OCI-M2 (cell line): ENCODE results near the gene HARS1.
"Not testable (repeated sequence)": the region's sequence is repeated elsewhere in the genome, so short reads cannot be mapped to it uniquely, and the experiment has no call there.

Source experiments
- DNase-seq: peaks from one replicate; lab custom pipeline; 2025; ENCODE audit not compliant: unreplicated experiment; lab: John Stamatoyannopoulos, UW

Gene HARS1, protein sequence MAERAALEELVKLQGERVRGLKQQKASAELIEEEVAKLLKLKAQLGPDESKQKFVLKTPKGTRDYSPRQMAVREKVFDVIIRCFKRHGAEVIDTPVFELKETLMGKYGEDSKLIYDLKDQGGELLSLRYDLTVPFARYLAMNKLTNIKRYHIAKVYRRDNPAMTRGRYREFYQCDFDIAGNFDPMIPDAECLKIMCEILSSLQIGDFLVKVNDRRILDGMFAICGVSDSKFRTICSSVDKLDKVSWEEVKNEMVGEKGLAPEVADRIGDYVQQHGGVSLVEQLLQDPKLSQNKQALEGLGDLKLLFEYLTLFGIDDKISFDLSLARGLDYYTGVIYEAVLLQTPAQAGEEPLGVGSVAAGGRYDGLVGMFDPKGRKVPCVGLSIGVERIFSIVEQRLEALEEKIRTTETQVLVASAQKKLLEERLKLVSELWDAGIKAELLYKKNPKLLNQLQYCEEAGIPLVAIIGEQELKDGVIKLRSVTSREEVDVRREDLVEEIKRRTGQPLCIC

DNA sequence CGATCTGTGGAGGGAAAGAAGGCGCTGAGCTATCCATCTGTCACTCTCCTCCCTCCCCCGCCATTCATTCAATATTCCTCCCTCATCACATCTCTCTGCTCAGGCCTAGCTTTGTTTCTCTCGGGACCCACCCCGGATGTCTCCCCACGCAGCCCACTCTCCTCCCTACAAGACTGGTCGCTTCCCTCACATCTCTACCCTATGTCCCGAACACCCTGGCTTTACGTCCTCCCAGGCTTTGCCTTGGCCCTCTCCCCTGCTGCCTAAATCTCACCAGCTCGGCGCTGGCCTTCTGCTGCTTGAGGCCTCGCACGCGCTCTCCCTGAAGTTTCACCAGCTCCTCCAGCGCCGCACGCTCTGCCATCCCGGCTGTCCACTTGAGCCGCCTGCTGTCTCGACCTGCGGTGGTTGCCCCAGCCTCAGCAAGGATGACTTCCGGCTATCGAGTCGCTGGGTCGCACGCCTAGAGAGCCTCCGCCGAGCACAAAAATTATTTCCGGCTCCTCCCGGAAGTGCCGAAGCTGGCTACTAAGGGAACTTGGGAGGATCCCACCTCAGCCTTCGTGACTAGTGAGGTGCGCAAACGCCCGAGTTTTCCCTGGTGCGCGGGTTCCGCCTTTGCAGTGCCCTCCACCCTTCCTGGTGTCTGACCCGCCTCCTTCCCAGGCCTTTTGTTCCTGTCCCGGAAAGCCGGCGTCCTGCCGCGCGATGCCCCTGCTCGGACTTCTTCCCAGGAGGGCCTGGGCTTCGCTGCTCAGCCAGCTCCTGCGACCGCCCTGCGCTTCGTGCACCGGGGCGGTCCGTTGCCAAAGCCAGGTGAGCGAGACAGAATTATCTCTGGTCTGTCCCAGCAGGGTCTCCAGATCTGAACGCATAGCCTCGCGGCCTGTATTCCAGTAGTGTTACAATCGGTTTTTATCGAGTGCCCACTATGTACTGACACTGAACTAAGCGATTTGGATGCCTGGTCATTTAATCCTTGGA lies at the start of gene HARS1, which contains the start of gene HARS2:
Gene HARS1 (minus strand): TSS at position 430 of the 984 bp plus-strand sequence. CDS start 66 bp downstream, at position 364.
Gene HARS2 (plus strand): TSS at position 515 of the 984 bp plus-strand sequence. CDS start 194 bp downstream, at position 709.
- DNase-seq: peak; percentile 47

DNA sequence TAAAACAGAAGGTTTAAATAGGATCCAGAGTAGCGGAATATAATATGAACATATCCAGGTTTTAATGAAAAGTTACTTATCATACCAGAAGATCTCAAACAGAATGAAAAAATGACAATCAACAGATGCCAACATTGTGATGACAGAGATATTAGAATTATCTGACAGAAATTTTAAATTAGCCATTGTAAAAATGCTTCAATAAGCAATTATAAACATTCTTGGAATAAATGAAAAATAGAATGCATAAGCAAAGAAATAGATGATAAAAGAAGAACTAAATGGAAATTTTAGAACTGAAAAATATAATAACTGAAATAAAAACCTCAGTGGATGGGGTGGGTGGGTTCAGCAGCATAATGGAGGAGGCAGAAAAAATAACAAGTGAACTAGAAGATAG lies 46.3 kb upstream of the HARS1 start:
- DNase-seq: no peak

DNA sequence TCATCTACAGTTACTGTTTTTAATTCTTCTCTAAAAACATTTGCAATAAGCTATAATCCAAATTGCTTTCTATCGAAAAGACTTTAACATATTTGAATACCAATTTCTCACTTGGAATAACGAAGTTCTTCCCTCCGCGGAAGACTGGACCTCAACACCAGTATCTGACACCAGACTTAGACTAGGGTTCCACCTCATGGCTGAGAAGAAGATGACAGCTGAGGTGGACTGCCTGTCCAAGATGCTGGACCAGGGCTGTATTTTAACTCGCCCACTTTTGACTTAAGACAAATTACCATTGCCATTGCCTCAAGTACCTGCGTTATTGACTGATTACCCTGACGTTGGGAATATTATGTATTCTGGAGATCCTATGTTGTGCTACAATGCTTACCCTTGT lies 43.2 kb upstream of the HARS1 start:
- no peak for DNase-seq

DNA sequence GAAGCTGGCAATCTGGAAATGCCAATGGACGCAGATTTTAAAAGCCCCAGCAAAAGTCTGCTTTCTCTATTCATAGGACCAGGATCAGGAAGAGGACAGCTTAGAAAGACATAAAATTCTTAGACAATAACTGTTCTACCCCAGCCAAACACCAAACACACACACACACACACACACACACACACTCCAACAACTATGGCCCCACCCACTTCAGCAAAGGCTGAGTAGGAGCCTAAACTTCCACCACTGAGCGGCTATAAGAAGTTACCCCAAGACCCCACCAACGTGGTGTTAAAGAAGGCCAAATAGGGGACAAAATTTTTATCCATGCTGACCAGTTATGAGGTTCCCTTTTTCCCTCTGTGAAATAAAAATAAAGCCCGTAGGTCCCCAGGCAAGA lies 41.9 kb upstream of the HARS1 start:
- DNase-seq: no peak

DNA sequence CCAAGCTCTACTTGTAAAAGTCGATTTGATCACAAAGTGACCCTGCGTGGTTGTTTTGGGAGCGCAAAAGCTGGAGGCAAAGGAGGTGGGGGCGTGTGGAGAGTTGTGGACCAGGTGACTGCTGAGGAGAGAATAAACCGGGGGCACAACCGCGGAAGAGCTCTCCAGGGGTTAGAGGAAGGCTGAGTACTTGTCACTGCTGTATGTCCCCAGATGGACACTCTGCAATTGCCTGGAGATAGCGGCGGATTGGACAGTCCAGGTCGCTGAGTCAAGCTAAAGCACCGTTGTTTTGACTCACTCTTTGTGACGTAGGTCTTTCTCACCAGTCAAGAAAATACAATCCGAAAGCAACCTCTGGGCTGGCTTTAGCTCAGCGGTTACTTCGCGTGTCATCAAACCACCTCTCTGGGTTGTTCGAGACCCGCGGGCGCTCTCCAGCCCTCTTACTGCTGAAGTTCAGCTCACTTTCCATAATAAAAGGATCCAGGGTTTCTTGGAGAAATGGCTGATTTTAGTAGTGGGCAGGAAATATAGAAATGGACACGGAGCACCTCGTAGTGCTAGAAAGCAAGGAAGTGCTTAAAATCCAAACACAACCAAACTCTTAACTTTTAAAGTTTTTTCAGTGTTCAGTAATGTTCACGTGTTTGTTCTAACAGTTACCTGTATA lies 34.8 kb upstream of the HARS1 start:
- peak; percentile 92 for DNase-seq

DNA sequence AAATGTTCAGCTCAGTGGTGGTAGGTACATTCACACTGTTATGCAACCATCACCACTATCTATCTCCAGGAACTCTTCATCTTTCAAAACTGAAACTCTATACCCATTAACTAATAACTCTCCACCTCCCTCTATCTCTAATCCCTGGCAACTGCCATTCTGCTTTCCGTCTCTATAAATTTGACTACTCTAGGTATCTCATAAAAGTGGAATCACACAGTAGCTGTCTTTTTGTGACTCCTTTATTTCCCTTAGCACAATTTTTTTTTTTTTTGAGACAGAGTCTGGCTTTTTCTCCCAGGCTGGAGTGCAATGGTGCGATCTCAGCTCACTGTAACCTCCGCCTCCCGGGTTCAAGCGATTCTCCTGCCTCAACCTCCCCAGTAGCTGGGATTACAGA lies 30.2 kb upstream of the HARS1 start:
- not testable (repeated sequence) for DNase-seq

DNA sequence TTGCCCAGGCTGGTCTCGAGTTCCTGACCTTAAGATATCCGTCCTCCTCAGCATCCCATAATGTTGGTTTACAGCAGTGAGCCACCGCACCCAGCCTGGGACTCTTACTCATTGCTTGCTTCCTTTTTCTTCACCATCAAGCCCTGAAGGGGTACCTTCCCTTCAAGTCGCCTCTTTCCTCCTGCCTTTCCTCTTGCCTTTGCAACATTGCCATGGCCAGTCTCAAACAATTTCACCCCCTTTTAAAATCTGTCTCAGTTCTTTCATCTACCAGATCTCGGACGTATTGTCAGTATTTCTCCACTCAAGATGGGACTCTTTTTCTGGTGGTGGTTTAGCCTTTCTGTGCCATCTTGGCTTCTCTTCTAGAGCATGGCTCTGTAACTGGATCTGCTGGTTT lies 29.6 kb upstream of the HARS1 start:
- not testable (repeated sequence) for DNase-seq

DNA sequence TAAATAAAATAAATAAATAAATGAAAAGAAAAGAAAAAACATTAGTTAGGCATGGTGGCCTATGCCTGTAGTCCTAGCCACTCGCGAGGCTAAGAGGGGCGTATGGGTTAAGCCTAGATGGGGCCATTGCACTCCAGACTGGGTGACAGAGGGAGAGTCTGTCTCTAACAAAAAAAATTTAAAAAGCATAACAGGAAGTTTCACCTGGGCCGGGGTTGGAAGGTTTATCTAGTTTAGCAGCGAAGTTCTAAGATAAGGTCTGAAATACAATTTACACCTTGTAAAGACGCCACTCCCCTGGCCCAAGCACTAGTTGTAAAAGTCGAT lies 27.1 kb upstream of the HARS1 start:
- DNase-seq: no peak

DNA sequence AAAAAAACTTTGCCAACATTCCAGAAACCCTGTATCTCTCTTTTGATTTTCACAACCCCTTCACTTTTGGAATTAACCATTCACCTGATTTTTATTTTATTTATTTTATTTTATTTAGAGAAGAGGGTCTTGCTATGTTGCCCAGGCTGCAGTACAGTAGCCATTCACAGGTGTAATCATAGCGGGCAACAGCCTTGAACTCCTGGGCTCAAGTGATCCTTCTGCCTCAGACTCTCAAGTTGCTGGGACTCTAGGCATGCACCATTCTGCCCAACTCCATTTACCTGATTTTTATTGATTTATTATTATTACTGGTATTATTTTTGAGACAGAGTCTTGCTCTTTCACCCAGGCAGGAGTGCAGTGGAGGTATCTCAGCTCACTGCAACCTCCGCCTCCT lies 25.1 kb upstream of the HARS1 start:
- not testable (repeated sequence) for DNase-seq

DNA sequence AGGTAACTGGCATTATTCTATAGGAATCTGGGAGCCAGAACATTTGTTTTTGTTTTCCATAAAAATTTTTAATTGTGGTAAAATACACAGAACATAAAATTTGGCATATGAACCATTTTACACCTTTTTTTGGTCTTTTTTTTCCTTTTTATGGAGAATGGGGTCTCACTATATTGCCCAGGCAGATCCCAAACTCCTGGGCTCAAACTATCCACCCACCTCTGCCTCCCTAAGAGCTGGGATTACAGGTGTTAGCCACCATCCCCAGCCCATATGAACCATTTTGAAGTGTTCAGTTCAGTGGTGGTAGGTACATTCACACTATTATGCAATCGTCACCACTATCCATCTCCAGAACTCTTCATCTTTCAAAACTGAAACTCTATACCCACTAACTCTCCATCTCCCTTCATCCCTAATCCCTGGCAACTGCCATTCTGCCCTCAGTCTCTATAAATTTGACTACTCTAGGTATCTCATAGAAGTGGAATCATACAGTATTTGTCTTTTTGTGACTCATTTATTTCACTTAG lies 22.5 kb upstream of the HARS1 start:
- DNase-seq: no peak

DNA sequence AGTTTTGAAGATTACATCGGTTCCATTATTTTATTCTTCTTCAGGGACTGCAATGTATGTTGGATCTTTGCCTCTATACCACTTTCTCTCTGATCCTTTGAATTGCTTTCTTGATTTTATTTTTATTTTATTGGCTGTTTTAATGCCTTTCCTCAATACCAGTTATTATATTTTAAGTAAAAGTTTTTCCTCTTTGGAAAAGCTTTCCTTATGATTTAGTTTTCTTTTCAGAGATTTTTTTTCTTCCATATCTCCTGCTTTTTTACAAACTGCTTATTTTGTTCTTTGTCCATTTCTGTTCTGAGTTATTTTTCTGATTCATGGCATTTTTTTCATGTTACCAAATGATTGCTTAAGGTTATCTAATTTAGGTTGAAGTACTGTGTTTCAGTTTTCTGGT lies 20.6 kb upstream of the HARS1 start:
- no peak for DNase-seq

DNA sequence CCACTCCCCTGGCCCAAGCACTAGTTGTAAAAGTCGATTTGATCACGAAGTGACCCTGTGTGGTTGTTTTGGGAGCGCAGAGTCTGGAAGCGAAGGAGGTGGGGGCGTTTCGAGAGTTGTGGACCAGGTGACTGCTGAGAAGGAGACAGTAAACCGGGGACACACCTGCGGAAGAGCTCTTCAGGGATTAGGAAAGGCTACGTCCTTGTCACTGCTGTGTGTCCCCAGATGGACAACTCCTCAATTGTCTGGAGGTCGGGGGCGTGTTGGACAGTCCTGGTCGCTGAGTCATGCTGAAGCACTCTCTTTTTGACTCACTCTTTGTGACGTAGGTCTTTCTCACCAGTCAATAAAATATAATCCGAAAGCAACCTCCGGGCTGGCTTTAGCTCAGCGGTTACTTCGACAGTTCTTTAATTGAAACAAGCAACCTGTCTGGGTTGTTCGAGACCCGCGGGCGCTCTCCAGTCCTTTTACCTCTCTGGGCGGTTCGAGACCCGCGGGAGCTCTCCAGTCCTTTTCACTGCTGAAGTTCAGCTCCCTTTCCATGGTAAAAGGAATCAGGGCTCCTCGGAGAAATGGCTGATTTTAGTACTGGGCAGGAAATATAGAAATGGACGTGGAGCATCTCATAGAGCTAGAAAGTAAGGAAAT lies 19.9 kb upstream of the HARS1 start:
- DNase-seq: peak; percentile 74

DNA sequence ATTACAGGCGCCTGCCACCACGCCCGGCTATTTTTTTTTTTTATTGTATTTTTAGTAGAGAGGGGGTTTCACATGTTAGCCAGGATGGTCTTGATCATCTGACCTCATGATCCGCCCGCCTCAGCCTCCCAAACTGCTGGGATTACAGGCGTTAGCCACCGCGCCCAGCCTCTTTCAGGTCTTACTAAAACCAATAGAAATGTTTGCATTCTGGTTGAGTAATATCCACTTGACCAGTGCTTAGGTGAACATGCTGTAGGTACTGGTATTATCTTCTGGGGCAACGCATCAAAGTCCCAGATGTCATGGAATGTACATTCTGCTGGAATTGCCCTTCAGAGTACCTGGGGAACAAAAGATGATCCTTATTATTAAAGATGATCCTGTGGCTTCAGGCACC lies 17.6 kb upstream of the HARS1 start:
- not testable (repeated sequence) for DNase-seq

DNA sequence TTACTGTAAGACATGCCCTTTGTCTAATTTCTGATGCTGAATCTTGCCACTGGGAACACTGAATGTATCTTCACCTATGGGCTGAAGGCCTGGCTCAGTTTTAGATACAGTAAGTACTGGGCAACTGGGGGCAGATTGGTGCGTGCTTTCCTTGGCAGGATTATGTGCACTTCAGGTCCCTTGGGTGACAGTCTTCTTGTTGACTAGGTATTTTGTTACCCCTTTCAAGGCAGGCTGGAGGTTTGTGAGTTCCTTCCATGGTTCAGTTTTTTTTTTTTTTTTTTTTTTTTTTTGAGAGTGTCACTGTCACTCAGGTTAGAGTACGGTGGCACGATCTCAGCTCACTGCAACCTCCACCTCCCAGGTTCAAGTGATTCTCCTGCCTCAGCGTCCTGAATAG lies 16.6 kb upstream of the HARS1 start:
- no peak for DNase-seq

DNA sequence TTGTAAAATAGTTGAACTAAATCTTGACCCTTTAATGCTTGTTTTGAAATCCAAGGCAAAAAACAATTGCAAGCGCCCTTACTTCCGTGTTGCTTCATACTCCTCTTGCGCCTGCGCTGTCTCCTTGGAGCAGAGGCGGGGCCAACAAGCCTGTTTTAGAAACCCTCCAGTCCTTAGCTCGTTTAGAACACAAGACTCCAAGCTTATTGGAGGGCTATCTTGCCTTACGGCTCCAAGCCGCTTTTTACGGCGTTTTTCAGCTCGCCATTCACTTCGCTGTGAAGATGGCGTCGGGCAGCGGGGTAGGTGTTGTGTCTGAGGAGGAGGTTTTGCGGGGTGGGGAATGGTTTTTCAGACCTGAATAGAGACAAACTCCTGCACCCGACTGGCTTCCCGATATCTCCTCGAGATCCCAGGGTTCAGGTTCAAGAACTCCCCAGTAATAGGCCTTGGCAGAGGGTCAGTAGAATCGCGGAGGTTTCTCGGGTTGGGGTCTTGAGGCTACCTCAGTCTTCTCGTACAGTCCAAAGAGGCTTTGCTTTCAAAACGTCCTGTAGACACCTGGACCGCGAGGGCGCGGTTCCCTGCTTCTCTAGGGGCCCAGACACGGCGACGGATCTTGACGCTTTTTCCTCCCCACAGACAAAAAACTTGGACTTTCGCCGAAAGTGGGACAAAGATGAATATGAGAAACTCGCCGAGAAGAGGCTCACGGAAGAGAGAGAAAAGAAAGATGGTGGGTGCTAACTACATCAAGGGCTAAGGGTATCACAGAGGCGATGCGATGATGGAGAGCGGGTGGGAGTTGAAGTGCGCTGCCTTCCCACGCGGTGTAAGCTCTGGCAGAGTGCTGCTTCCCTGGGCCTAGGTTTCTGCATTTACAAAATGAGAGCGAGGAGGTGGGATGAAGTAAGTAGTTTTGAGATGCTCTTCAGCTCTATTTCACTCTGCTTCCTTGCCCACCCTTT lies 9.3 kb upstream of the HARS1 start, which contains the start of gene ZMAT2:
Gene ZMAT2 (plus strand): TSS at position 271 of the 968 bp plus-strand sequence. CDS start 14 bp downstream, at position 285.
- peak; percentile 51 for DNase-seq

DNA sequence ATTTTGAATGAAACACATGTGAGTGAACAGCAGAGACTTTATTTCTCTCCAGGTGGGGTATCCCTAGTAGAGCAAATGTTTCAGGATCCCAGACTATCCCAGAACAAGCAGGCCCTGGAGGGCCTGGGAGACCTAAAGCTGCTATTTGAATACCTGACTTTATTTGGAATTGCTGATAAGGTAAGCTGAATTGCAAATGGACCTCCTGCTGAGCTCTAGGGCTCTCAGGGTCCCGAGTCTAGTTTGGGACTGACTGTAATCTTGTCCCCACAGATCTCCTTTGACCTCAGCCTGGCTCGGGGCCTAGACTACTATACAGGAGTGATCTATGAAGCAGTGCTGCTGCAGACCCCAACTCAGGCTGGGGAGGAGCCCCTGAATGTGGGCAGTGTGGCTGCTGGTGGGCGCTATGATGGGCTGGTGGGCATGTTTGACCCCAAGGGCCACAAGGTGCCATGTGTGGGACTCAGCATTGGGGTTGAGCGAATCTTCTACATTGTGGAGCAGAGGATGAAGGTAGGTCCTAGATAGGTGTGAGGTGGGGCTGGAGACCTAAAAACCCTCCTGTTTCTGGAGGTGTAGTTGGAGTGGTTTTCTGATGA lies 5.8 kb upstream of the HARS1 start:
- no peak for DNase-seq

DNA sequence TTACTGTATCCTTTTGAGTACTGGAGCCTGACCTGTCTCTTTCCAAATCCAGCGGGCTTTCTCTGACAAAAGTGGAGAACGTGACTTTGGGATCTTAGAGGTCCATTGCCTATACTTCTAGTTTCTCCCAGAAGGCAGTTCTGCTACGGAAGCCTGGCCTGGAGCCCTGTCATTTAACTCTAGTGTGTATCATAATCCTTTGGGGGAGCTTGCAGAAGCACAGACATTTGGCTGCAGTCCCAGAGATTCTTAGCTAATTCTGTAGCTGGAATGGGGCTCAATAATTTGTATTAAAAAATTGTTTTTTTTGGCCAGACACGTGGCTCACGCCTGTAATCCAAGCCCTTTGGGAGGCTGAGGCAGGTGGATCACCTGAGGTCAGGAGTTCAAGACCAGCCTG lies 3.1 kb upstream of the HARS1 start:
- DNase-seq: no peak

DNA sequence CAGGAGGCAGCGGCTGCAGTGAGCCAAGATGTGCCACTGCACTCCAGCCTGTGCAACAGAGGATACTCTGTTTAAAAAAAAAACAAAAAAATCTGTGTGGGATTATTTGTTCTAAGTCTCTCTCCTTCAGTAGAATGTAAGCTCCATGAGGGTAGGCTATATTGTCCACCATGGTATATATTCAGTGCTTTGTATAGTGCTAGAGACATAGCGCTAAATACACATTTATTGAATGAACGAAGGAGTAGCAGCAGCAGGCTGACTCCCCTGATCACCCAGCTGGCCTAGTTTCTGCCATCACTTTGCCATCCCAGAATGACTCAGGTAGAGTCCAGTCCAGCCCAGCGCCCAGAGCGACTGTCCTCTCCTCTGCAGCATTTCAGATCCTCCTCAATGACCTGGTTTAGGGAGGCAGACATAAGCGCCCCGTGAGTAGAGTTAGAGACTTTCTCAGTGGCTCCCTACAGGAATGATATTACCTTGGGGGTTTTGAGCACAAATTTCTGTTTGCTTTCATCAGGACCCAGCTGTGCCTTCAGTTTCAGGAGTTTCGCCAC lies 716 bp downstream of the HARS1 start:
- no peak for DNase-seq
